GM19455 (cell line): ENCODE data around the gene TRIML2.
"Not testable (repeated sequence)": the region's sequence is repeated elsewhere in the genome, so short reads cannot be mapped to it uniquely, and the experiment has no call there.

Experiments
- ATAC-seq: cut with Tn5 transposase; IDR thresholded peaks from one replicate; pipeline ENCODE4 v1.9.1; 2021; ENCODE audit not compliant: unreplicated experiment

The TRIML2 gene

DNA sequence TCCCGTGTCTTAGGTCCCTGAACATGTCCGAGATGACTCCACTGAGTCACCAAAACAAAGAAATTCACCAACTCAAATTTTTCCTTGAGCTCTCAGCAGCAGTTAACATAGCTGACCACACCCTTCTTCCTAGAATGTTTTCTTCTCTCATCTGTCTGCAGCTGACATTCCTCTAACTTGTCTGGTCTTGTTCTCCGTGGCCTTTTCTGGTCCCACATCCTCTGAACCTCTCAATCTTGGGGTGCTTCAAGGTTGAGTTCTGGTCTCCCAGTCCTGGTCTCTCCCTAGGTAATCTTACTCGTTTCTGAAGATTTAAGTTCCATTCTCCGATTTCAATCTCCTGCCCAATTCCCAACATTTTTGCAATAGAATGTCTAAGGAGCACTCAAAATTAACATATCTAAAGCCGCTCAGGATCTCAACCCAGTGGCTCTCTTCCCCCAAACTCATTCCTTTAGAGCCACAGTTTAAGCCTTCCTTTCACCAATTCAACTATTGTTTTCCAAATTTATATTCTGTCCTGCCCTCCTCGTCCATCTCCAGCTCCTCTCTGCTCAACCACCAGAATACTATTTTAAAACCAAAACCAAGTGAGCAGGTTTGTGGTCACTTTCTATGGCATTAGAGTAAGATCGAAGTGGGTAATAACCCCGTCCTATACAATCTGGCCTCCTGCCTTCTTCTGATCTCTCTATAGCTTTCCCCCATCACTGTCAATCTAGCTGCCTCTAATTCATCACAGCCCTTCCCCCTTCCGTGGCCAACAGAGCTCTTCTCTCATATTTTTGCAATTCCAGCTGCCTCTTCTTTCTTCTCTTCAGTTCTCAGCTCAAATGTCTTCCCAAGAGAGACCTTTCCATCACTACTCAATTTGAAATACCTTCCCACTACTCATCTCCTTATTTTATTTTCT lies 1.2 kb downstream of the TRIML2 start:
- no peak for ATAC-seq

DNA sequence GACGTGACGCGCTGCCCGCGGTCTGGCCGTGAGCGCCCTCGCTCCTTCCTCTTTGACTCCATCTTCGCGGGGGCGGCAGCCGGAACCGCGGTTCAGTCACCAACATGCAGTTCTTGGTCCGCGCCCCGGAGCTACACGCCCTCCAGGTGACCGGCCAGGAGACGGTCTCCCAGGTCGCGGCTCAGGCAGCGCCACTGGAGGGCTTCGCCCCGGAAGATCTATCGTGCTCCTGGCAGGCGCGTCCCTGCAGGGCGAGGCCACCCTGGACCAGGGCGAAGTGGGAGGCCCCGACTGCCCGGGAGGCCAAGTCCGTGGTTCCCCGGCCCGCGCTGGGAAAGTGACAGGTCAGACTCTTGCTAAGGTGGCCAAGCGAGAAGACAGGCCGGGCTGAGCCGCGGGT lies 2.9 kb downstream of the TRIML2 start:
- ATAC-seq: no peak

GRCh38 chr4:188092824-188093223 lies 16.6 kb downstream of the TRIML2 start:
- no peak for ATAC-seq

GRCh38 chr4:188086858-188087257 lies 22.5 kb downstream of the TRIML2 start:
- ATAC-seq: no peak

- ATAC-seq: no peak
Measured at GRCh38 chr4:188082796-188083195, 26.6 kb downstream of the TRIML2 start.

DNA sequence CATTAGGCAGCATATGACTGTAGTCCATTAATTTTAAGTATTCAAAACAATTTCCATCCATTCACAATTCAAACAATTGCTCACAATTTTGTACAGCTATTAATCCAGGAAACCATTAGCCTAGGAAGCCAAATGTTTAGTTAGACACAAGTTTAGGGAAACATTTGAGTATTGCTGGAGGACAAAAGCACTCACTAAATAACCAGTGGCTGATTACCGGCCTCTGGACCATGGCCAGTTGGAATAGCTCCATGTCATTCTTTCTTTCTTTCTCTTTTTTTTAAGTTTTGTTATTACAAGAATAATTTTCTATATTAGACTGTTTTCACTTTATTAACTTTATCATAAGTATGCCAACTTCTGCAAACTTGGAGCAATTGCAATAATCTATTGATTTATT lies 31.3 kb downstream of the TRIML2 start:
- no peak for ATAC-seq

DNA sequence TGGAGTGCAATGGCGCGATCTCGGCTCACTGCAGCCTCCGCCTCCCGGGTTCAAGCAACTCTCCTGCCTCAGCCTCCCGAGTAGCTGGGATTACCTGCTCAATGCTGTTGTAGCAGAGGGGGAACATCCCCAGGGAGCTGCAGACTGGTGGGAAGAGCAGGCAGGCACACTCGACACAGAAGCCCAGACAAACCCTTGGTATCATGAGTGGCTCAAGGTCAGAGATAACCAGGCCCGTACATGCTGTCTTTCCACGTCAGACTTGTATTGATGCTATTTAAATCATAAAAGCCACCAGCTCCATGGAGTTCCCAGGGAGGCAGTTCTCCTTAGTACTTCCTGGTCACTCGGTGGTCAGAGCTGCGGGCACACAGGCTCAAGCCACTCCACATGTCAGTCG lies 33.2 kb downstream of the TRIML2 start:
- no peak for ATAC-seq

DNA sequence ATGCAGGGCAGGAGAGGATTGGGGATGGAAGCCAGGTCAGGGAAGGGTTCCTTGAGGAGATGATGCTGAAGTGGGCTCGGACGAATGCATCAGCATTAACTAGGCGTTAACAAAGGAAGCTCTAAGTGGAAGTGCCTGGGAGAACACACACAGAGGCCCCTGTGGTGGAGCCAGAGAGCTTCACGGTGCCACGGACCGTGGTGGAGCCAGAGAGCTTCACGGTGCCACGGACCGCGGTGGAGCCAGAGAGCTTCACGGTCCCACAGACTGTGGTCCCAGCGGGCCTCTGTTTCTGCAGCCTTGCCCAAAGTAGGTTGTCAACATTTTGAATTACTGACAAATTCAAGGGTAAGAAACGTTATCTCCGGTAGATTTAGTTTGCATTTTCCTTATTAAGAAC lies 48.3 kb downstream of the TRIML2 start:
- no peak for ATAC-seq

- ATAC-seq: no peak
Measured at GRCh38 chr4:188053302-188053701, 56.1 kb downstream of the TRIML2 start.

- ATAC-seq: no peak
Measured at GRCh38 chr4:188046657-188047056, 62.7 kb downstream of the TRIML2 start.

GRCh38 chr4:188045461-188045860 lies 63.9 kb downstream of the TRIML2 start:
- not testable (repeated sequence) for ATAC-seq

GRCh38 chr4:188043154-188043553 lies 66.2 kb downstream of the TRIML2 start:
- ATAC-seq: no peak

DNA sequence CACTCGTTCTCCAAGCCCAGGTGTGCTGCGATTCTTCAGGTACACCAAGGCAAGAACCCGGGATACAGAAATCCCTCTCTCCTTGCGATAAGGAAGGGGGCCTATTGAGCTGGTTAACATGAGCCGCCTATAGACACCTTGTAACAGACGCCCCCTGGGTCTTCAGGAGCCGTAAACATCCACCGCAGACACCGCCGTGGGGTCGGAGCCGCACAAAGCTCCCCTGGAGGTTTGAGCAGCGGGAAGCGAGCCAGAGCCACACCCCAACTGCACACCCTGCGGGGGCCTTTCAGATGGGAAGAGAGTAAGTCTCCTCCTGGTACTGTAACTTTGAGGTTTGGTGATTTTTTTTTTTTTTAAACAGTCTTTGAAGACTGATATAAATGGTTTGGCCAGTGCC lies 67.2 kb downstream of the TRIML2 start:
- no peak for ATAC-seq

- ATAC-seq: no peak
Measured at GRCh38 chr4:188041721-188042120, 67.7 kb downstream of the TRIML2 start.
